NCI-H82 (cell line): ENCODE results near the gene FRYL.
"Not testable (repeated sequence)": the region's sequence is repeated elsewhere in the genome, so short reads cannot be mapped to it uniquely, and the experiment has no call there.

Source experiments
- DNase-seq: peaks from one replicate; lab custom pipeline; 2025; lab: John Stamatoyannopoulos, UW

Gene FRYL

DNA sequence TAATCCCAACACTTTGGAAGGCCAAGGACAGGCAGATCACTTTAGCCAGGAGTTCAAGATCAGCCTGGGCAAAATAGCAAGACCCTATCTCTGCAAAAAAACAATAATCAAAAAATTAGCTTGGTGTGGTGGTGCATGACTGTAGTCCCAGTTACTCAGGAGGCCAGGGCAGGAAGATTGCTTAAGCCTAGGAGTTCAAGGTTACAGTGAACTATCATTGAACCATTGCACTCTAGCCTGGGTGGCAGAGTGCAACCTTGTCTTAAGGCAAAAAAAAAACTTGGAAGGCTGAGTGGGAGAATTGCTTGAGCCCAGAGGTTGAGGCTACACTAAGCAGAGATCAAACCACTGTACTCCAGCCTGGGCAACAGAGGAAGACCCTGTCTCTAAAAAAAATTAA is 5.2 kb upstream of the FRYL start:
- no peak for DNase-seq

DNA sequence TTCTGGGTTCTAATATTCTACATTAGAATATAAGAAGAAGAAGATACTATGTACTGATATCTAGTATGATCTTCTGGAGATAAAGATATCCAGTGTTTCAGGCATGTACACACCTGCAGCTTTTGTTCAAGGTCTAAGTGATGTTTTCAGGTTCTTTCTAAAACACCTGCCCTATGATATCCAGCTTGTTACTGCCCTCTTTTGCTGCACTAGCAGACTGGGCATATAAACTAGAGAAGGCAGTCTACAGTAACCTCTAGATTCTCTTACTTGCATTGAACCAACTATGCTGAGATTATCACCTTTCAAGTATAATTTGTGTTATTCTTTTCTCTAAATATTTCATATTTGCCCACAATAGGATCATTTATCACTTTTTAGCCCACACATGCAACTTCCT is 1.9 kb upstream of the FRYL start:
- DNase-seq: no peak

DNA sequence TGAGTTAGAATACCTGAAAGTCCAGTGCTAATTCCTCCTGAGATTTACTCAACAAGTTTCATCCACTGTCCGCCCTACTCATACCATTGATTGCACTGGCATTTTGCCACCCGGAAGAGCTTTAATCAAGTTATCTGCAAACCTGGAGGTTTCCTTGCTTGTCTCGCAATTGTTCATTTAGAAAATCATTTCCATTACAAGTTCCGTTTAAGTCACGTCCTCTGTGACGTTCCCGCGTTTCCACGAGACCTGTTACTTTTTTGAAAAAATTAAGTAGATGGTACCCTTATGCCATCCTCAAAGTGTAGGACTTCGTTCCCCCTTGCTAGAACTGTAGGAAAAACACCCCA is 761 bp upstream of the FRYL start:
- no peak for DNase-seq

DNA sequence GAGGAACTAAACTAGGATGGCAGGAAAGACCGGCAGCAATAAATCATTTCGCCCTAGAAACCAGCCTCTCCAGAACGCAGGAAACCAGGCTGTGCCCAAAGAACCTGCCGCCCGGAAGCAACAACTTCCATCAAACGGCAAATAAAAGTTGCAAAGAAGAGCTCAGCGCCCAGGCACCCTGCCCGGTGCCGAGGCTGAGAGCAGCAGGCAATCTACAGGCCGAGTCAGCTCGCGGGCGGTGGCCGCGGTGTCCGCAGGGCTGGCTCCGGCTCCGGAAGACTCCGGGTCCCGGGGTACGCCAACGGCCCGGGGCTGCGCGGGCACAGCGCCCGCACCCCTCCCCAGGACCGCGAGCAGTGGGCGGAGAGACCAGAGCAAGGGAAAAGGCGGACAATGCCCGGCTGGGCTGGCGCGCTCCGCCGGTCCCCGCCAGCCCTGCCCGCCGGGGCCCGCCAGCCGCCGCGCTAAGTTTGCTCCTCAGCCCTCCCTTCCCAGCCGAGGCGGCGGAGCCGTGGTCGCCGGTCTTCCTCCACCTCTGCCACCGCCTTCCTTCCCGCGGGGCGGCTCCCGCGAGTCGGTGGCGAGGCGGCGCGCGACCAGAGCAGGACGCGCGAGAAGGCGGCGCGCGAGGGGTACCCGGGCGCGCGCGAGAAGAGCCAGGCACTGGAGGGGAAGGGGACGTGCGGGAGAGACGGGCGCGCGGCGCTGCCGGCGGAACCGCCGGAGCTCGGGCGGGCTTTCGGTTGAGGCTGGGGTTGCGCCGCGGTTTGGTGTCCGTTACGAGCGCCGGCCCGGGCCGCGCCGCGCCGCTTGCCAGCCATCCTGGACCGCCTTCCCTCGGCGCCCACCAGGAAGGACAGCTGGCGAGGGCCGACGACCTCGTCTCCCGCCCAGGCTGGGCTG is 733 bp downstream of the FRYL start:
- peak; percentile 66 for DNase-seq

DNA sequence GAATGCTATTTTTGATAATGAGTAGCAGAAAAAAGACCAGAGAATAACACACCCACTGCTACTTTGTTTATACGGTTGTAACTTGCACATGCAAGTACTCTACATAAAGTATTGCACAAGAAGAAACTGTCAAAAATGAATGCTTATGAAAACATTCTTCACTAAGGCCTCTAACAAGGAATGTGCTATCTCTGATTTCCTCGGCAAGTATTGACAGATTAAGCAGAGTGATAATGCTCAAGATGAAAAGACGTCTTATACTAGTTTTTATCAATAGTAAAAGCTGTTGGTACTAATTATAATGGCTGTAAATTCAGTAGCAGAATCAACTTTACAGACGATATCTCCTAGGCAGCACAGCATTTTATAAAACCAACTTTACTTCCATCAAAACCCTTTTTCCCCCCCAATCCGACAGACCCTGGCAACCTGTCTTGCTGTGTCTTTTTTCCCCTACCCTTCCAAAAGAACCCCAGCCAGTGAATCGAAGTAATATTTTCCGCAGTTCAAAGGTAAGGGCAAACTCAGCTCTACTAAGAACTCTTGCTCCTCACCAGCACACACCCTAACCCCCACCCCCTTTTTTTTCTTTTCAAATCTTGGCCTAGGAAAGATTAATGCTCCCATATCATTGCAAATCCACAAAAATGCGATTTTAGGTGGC is 1.5 kb downstream of the FRYL start:
- peak; percentile 47 for DNase-seq

DNA sequence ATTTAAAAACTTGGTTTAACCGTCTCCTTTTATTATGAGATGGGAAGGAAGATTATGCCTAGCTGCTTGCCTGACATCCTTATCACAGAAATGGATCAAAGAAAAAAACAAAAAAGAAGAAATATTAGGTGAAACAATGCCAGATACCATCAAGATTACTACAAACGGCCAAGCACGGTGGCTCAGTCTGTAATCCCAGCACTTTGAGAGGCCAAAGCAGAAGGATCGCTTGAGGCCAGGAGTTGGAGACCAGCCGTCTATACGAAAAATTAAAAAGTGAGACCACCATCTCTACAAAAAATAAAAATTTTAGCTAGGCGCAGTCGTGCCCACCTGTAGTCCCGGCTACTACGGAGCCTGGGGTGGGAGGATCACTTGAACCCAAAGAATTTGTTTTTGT is 2.3 kb downstream of the FRYL start:
- DNase-seq: peak; percentile 48

DNA sequence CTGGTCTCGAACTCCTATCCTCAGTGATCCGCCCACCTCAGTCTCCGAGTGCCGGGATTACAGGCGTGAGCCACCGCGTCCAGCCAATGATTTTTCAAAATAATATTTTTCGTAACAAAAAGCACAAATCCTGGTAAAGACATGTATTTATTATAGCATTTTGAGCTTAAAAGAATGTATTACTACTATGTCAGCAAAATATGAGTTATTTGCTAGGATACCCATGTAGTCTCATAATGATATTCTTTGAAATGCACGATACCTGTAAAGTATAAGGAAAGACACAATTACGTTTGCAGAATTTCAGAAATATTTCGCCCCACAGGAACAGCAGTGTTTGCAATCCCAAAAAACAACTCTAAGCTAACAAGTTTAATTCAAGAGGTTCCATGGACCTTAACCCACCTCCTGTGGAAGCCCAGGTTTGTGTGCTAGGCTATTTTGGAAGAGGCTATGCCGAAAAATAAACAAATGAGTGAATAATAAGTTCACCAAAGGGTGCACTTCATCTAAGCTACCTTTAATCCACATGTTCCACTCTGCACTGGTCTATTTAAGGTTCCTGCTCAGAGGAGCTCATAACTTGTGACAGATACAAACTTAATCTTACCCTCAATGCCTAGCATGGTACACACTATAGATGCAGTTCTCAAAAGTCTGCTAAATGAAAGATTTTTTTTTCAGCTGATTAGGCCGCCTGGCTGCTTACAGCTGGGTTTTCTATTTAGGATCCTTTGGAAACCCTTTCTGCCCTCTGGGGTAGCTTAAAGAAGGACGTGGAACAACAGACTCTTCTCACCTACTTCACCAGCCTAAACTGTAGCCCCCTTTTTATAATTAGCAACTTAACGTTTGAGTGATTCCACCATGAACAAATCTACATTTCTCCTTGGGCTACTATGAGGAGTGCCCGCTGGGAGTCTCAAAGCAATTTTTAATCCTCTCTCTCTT is 5.0 kb downstream of the FRYL start:
- peak; percentile 24 for DNase-seq

DNA sequence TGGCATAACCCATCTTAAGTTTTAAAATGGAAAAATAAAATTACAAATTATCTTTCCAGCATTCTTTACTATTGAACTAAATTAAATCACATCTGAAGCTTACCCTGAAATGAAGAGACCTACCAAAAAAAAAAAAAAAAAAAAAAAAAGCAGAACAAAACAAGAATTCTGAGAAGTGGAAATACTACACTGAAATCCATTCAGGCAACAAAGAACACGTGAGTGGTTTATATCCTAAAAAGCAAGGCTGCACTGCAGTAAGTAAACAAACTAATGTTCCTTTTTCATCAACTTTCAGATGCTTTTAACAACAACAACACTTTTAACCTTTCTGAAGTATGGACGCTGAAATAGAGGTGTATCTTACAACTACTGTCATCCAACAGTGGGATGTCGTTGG is 7.5 kb downstream of the FRYL start:
- no peak for DNase-seq

DNA sequence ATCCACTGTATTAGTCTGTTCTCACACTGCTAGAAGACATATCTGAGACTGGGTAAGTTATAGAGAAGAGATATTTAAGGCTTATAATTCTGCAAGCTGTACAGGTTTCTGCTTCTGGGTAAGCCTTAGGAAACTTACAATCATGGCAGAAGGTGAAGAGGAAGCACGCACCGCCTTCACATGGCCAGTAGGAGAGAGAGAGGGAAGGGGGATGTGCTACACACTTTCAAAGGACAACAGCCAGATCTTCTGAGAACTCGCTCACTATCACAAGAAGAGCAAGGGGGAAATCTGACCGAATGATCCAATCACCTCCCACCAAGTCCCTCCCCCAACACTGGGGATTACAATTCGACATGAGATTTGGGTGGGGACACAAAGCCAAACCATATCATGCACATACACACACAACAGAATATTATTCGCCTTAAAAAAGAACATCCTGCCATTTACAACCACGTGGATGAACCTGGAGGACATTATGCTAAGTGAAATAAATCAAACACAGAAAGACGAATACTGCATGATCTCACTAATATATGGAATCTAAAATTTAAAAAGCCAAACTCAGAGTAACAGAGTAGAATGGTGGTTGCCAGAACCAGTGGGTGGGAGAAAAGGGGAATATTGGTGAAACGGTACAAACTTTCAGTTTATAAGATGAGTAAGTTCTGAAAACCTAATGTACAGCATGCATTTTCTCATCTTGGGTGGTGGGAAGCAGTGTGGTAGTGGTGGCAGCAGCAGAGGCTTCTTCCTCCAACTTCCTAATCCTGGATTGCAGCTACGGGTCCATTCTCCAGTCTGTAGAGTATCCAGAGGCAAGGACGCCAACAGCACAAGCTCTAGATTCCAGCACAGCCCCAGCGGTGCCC is 12.8 kb downstream of the FRYL start:
- DNase-seq: peak; percentile 11

DNA sequence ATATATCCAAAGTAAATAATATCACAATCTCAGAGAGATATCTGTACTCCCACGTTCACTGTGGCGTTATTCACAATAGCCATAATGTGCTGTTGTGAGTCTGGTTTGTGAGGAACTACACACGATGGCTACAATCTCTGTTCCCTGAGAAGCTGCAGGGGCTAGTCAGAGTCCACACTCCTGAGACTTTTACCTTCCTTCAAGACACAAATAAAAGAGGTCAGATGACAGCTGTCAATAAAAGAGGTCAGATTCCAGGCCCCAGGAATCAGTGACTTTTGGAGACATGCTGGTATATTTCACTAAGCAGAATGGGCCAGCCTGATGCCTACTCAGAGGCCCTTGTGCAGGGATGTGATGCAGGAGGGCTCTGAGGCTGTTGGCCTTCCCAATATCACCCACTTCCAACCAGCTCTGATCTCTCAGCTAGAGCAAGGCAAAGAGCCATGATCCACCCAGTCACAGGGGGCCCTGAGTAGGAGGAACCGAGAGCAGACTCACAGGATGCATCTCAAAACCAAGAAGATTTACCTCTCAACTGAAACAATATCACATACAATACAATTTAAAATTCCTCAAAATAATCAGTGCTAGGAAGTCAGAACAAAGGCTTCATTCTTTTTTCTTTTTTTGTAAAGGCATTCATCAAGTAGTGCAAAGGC is 13.8 kb downstream of the FRYL start:
- no peak for DNase-seq

DNA sequence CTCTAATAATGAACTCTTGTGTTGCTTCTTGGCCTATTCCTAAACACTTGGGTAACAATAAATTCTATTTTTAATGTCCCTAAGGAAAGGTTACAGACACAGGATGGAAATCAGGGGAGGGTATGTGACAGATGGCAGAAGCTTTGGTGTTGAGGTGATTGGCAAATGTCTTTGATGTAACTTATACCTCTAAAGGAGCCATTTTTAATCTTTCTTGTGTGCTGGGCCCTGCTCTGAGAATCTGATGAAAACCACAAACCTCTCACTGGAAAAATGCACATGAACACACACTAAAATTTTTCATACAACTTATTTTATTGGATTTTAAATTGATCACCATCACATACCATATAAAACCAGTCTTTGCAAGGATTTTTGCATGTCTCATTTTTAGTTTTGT is 17.7 kb downstream of the FRYL start:
- peak; percentile 30 for DNase-seq

DNA sequence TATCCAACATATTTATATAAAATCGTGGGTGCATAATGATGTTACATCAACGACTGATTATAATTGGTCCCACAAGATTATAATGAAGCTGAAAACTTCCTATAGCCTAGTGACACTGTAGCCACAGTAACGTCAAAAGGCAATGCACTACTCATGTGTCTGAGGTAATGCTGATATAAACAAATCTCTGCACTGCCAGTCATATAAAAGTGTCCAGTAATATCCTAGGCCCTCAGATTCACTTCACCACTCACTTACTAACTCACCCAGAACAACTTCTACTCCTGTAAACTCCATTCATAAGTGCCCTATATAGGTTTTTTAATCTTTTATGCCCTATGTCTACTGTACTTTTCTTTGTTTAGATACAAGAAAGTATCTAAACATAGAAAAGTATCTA is 18.8 kb downstream of the FRYL start:
- DNase-seq: no peak

DNA sequence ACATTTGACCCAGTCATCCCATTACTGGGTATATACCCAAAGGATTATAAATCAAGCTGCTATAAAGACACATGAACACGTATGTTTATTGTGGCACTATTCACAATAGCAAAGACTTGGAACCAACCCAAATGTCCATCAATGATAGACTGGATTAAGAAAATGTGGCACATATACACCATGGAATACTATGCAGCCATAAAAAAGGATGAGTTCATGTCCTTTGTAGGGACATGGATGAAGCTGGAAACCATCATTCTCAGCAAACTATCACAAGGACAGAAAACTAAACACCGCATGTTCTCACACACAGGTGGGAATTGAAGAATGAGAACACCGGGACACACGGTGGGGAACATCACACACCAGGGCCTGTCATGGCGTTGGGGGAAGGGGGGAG is 21.4 kb downstream of the FRYL start:
- not testable (repeated sequence) for DNase-seq

DNA sequence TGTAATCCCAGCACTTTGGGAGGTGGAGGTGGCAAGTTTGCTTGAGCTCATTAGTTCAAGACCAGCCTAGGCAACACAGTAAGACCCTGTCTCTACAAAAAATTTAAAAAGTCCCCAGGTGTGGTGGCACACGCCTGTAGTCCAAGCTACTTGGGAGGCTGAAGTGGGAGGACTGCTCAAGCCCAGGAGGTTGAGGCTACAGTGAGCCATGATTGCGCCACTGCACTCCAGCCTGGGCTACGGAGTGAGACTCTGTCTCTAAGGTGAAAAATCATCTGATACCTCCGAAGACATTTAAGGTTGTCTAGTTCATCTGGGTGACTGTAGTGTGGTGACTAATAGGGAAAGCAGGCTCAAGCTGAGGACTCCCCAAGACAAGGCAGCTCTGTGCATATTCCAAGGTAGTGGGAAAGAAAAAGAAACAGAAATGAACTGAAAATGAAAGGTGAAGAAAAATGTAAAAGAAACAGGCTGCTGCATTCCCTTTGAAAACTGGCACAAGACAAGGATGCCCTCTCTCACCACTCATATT is 23.3 kb downstream of the FRYL start:
- DNase-seq: peak; percentile 86

DNA sequence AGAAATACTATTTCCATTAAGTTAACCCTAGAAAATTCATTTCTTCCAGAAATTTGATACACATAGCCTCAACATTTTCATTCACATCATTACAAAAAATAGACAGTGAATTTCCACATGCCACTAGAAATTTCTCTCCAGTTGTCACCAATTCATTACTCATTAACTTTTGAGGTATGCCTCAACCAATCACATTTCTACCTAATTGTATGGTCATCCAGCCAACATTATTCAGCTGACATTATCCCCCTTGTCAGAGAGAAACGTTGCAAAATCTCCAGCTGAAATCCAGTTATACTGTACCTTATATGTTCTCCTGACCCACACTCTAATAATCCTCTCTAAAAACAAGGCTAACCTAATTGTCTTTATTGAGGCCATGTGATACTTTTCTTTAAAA is 24.8 kb downstream of the FRYL start:
- peak; percentile 34 for DNase-seq

DNA sequence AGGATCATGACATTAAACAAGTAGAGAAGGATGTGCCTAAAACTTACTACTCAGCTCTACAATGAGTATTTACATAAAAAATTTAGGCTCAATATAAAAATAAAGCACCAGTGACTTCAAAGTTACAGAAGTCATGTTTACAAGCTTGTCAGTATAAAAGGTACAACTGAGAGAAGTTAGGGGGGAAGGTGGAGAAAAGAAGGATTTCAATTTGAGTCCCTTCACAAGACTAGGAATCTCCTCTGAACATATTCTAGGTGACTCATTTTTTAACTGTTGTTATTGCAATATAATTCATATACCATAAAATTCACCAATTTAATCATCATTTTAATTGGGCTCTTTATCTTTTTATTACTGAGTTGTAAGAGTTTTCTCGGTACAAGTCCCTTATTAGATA is 26.9 kb downstream of the FRYL start:
- DNase-seq: no peak

DNA sequence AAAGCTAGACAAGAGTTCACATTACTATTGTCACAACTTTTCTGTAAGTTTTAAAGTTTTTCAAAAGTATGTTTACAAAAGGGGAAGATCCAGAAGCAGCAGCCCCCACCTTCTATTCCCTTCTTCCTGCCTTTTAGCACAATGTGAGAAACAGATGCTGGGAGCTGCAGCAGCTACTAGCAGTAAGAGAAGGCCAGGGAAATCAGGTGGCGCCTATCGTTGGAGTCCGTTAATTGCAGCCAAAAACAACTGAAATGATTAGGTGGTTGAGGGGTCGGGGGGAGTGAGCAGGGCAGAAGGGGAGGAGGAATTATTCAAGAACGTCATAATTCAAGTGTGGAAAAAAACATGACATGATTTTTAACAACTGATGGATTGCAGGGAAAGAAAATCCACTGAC is 27.4 kb downstream of the FRYL start:
- peak; percentile 14 for DNase-seq

DNA sequence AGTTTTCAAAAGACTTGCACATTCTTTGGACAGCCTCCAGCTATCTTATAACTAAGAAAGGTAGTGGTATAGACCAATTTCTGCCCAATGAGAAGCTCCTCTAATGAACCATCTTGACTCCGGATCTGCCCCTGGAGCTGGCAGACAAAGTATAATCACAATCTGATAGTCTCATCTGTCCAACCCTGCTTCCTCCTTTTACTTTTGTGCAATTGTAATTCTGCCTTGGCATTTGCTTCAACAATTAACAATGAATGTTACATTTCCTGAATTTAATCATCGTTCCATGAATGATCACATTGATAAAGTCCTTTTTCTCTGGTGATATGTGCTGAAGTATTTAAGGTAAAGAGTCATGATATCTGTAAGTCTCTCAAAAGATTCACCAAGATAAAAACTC is 27.8 kb downstream of the FRYL start:
- DNase-seq: no peak

DNA sequence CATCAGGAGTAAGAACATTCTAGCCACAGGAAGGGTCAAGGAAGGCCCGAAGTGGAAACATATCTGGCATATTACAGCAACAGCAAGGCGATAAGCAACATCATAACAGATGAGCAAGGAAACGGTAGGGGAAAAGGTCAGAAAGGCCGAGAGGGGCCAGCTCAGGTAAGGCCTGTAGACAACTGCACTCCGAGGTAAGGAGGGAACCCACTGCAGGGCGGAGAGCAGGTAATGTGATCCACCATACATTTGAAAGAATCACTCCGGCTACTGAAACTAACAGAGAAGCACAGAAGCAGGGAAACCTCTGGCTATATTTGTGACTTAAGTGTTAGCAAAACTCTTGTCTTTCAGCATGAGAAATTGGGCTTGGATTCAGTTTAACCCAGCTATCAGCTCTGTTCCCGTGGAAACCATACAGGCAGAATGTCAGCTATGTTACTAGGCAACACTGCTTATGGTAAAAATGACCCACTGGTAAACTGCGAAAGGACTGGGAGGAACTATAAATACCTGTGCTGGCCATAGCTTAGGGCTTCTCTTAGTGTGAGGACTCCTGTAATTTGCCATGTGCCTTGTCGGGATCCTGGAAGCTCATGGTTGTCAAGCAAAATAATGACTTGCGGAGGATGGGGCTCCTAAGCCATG is 31.0 kb downstream of the FRYL start:
- no peak for DNase-seq
